Fibroblast of lung (primary cell): ENCODE measurements around the gene G6PC3.

Source experiments
- EZH2 ChIP-seq: IDR thresholded peaks from 2 replicates; pipeline ENCODE4 v1.5.1; 2012; ENCODE audit warnings: low read length, control low read depth, mild to moderate bottlenecking; ENCODE audit errors: missing control alignments
- TF ChIP-seq, protein P1 (sequence below), 2 donors: IDR thresholded peaks in 1 of 2; conservative IDR thresholded peaks in 1 of 2; 1 replicate in 1 of 2; 2 replicates in 1 of 2; pipeline ENCODE4 v1.5.1; 2011 to 2012; ENCODE audit warnings: low read length in 2 of 2, control low read depth in 1 of 2, inconsistent platforms in 1 of 2, low read depth in 1 of 2, mild to moderate bottlenecking in 1 of 2

DNA sequence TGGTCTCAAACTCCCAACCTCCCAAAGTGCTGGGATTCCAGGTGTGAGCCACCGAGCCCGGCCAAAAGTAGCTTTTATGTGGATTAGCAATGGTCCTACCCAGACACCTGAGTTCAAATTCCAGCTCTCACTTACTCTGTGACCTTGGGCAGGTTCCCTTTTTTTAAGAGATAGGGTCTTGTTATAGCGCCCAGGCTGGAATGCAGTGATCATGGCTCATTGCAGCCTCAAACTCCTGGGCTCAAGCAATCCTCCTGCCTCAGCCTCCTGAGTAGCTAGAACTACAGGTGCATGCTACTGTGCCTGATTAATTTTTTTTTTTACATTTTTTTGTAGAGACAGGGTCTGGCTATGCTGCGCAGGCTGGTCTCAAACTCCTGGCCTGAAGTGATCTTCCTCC is 36.3 kb downstream of the G6PC3 start:
- TF ChIP-seq, protein P1, sequence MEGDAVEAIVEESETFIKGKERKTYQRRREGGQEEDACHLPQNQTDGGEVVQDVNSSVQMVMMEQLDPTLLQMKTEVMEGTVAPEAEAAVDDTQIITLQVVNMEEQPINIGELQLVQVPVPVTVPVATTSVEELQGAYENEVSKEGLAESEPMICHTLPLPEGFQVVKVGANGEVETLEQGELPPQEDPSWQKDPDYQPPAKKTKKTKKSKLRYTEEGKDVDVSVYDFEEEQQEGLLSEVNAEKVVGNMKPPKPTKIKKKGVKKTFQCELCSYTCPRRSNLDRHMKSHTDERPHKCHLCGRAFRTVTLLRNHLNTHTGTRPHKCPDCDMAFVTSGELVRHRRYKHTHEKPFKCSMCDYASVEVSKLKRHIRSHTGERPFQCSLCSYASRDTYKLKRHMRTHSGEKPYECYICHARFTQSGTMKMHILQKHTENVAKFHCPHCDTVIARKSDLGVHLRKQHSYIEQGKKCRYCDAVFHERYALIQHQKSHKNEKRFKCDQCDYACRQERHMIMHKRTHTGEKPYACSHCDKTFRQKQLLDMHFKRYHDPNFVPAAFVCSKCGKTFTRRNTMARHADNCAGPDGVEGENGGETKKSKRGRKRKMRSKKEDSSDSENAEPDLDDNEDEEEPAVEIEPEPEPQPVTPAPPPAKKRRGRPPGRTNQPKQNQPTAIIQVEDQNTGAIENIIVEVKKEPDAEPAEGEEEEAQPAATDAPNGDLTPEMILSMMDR (conservative IDR thresholded peaks at IDR 0.05 in 1 of 2, IDR thresholded peaks at IDR 0.05 in 1 of 2; ENCODE audit: low read depth in 1 of 2, low read length in 2 of 2) = no peak
- TF ChIP-seq EZH2 = no peak
